ENCODE measurements around the gene CHRND. TPM values are rescaled to one million over a fixed set of nuclear protein-coding genes. Genes with fewer than 3 reads are reported as not detected.

CHRND gene
- total and polyA plus RNA-seq, 2 donors: 0.43 to 0.57 TPM

GRCh38 chr2:232522623-232523401, 3.1 kb upstream of the CHRND start:
- Histone ChIP-seq H3K27me3 (ENCODE audit: control insufficient read depth in 2 of 2, insufficient read depth in 1 of 2, low read length in 1 of 2) (peaks cover 50 to 90% of the 10 kb centered on the region in 2 donors), H3K27ac (ENCODE audit: low read depth in 1 of 2, low read length in 1 of 2) (no peak overlapping the region), H3K9me3 (ENCODE audit: control insufficient read depth in 2 of 2, insufficient read depth in 1 of 2, low read length in 1 of 2) (no peaks in the 10 kb centered on the region), H3K4me3 (ENCODE audit: low read length in 2 of 2) (no peak overlapping the region), H3K36me3 (ENCODE audit: control insufficient read depth in 2 of 2, insufficient read depth in 2 of 2, low read length in 1 of 2) (no peaks in the 10 kb centered on the region), H3K4me1 (ENCODE audit: control insufficient read depth in 2 of 2, insufficient read depth in 2 of 2, low read length in 2 of 2) (peaks cover 4 to 6% of the 10 kb centered on the region in 2 donors)
- WGBS: 26% methylated on average over 46 of the region's 46 CpGs
- no peak for DNase-seq (ENCODE audit: low read depth in 6 of 9, low spot score in 9 of 9)

- WGBS: 21% methylated on average over 16 of the region's 16 CpGs
- H3K27me3 ChIP-seq (ENCODE audit: control insufficient read depth in 2 of 2, insufficient read depth in 1 of 2, low read length in 1 of 2): peaks cover 50 to 92% of the 10 kb centered on the region in 2 donors
- H3K4me1 ChIP-seq (ENCODE audit: control insufficient read depth in 2 of 2, insufficient read depth in 2 of 2, low read length in 2 of 2): peaks cover 4 to 6% of the 10 kb centered on the region in 2 donors
- H3K9me3 ChIP-seq (ENCODE audit: control insufficient read depth in 2 of 2, insufficient read depth in 1 of 2, low read length in 1 of 2): no peaks in the 10 kb centered on the region
- no peak overlapping the region for H3K27ac ChIP-seq (ENCODE audit: low read depth in 1 of 2, low read length in 1 of 2)
- no peak for DNase-seq (ENCODE audit: low read depth in 6 of 9, low spot score in 9 of 9)
- no peak overlapping the region for H3K4me3 ChIP-seq (ENCODE audit: low read length in 2 of 2)
- no peaks in the 10 kb centered on the region for H3K36me3 ChIP-seq (ENCODE audit: control insufficient read depth in 2 of 2, insufficient read depth in 2 of 2, low read length in 1 of 2)
Measured at GRCh38 chr2:232523402-232523681, 2.6 kb upstream of the CHRND start.

GRCh38 chr2:232523682-232524597, 2.0 kb upstream of the CHRND start:
- Histone ChIP-seq H3K4me1 (ENCODE audit: control insufficient read depth in 2 of 2, insufficient read depth in 2 of 2, low read length in 2 of 2) (peaks cover 4 to 6% of the 10 kb centered on the region in 2 donors), H3K27me3 (ENCODE audit: control insufficient read depth in 2 of 2, insufficient read depth in 1 of 2, low read length in 1 of 2) (peaks cover 50 to 93% of the 10 kb centered on the region in 2 donors), H3K36me3 (ENCODE audit: control insufficient read depth in 2 of 2, insufficient read depth in 2 of 2, low read length in 1 of 2) (no peaks in the 10 kb centered on the region), H3K9me3 (ENCODE audit: control insufficient read depth in 2 of 2, insufficient read depth in 1 of 2, low read length in 1 of 2) (no peaks in the 10 kb centered on the region), H3K4me3 (ENCODE audit: low read length in 2 of 2) (peak overlapping the region in 1 of 2 donors; percentile 16), H3K27ac (ENCODE audit: low read depth in 1 of 2, low read length in 1 of 2) (no peak overlapping the region)
- 2% methylated on average over 75 of the region's 75 CpGs for WGBS
- DNase-seq (ENCODE audit: low read depth in 6 of 9, low spot score in 9 of 9): peak in 2 of 9 donors; percentile 21 to 33

- peaks cover 1 to 6% of the 10 kb centered on the region in 2 donors for H3K4me1 ChIP-seq (ENCODE audit: control insufficient read depth in 2 of 2, insufficient read depth in 2 of 2, low read length in 2 of 2)
- 73% methylated on average over 6 of the region's 6 CpGs for WGBS
- no peaks in the 10 kb centered on the region for H3K9me3 ChIP-seq (ENCODE audit: control insufficient read depth in 2 of 2, insufficient read depth in 1 of 2, low read length in 1 of 2)
- no peak overlapping the region for H3K27ac ChIP-seq (ENCODE audit: low read depth in 1 of 2, low read length in 1 of 2)
- H3K4me3 ChIP-seq (ENCODE audit: low read length in 2 of 2): no peak overlapping the region
- no peak for DNase-seq (ENCODE audit: low read depth in 6 of 9, low spot score in 9 of 9)
- peaks cover 50 to 87% of the 10 kb centered on the region in 2 donors for H3K27me3 ChIP-seq (ENCODE audit: control insufficient read depth in 2 of 2, insufficient read depth in 1 of 2, low read length in 1 of 2)
- H3K36me3 ChIP-seq (ENCODE audit: control insufficient read depth in 2 of 2, insufficient read depth in 2 of 2, low read length in 1 of 2): no peaks in the 10 kb centered on the region
Measured at GRCh38 chr2:232524771-232525170, 1.2 kb upstream of the CHRND start.

GRCh38 chr2:232525199-232525598, 761 bp upstream of the CHRND start:
- no peak for DNase-seq (ENCODE audit: low read depth in 6 of 9, low spot score in 9 of 9)
- 92% methylated on average over 14 of the region's 14 CpGs for WGBS
- Histone ChIP-seq H3K9me3 (ENCODE audit: control insufficient read depth in 2 of 2, insufficient read depth in 1 of 2, low read length in 1 of 2) (no peaks in the 10 kb centered on the region), H3K27me3 (ENCODE audit: control insufficient read depth in 2 of 2, insufficient read depth in 1 of 2, low read length in 1 of 2) (peaks cover 48 to 84% of the 10 kb centered on the region in 2 donors), H3K4me3 (ENCODE audit: low read length in 2 of 2) (no peak overlapping the region), H3K27ac (ENCODE audit: low read depth in 1 of 2, low read length in 1 of 2) (no peak overlapping the region), H3K36me3 (ENCODE audit: control insufficient read depth in 2 of 2, insufficient read depth in 2 of 2, low read length in 1 of 2) (no peaks in the 10 kb centered on the region), H3K4me1 (ENCODE audit: control insufficient read depth in 2 of 2, insufficient read depth in 2 of 2, low read length in 2 of 2) (peaks cover 0 to 6% of the 10 kb centered on the region in 2 donors)

GRCh38 chr2:232526372-232526941, 497 bp downstream of the CHRND start:
- Histone ChIP-seq H3K4me3 (ENCODE audit: low read length in 2 of 2) (no peak overlapping the region), H3K9me3 (ENCODE audit: control insufficient read depth in 2 of 2, insufficient read depth in 1 of 2, low read length in 1 of 2) (no peaks in the 10 kb centered on the region), H3K36me3 (ENCODE audit: control insufficient read depth in 2 of 2, insufficient read depth in 2 of 2, low read length in 1 of 2) (no peaks in the 10 kb centered on the region), H3K27ac (ENCODE audit: low read depth in 1 of 2, low read length in 1 of 2) (no peak overlapping the region), H3K27me3 (ENCODE audit: control insufficient read depth in 2 of 2, insufficient read depth in 1 of 2, low read length in 1 of 2) (peaks cover 48 to 75% of the 10 kb centered on the region in 2 donors), H3K4me1 (ENCODE audit: control insufficient read depth in 2 of 2, insufficient read depth in 2 of 2, low read length in 2 of 2) (peaks cover 0 to 6% of the 10 kb centered on the region in 2 donors)
- no peak for DNase-seq (ENCODE audit: low read depth in 6 of 9, low spot score in 9 of 9)
- WGBS: 90% methylated on average over 13 of the region's 13 CpGs

- no peaks in the 10 kb centered on the region for H3K4me1 ChIP-seq (ENCODE audit: control insufficient read depth in 2 of 2, insufficient read depth in 2 of 2, low read length in 2 of 2)
- 91% methylated on average over 6 of the region's 6 CpGs for WGBS
- no peaks in the 10 kb centered on the region for H3K9me3 ChIP-seq (ENCODE audit: control insufficient read depth in 2 of 2, insufficient read depth in 1 of 2, low read length in 1 of 2)
- no peak overlapping the region for H3K4me3 ChIP-seq (ENCODE audit: low read length in 2 of 2)
- no peak overlapping the region for H3K27ac ChIP-seq (ENCODE audit: low read depth in 1 of 2, low read length in 1 of 2)
- H3K36me3 ChIP-seq (ENCODE audit: control insufficient read depth in 2 of 2, insufficient read depth in 2 of 2, low read length in 1 of 2): no peaks in the 10 kb centered on the region
- DNase-seq (ENCODE audit: low read depth in 6 of 9, low spot score in 9 of 9): no peak
- H3K27me3 ChIP-seq (ENCODE audit: control insufficient read depth in 2 of 2, insufficient read depth in 1 of 2, low read length in 1 of 2): peaks cover 33 to 60% of the 10 kb centered on the region in 2 donors
Measured at GRCh38 chr2:232527905-232528470, 2.0 kb downstream of the CHRND start.

- Histone ChIP-seq H3K9me3 (ENCODE audit: control insufficient read depth in 2 of 2, insufficient read depth in 1 of 2, low read length in 1 of 2) (no peaks in the 10 kb centered on the region), H3K27me3 (ENCODE audit: control insufficient read depth in 2 of 2, insufficient read depth in 1 of 2, low read length in 1 of 2) (peaks cover 23 to 51% of the 10 kb centered on the region in 2 donors), H3K36me3 (ENCODE audit: control insufficient read depth in 2 of 2, insufficient read depth in 2 of 2, low read length in 1 of 2) (no peaks in the 10 kb centered on the region), H3K27ac (ENCODE audit: low read depth in 1 of 2, low read length in 1 of 2) (no peak overlapping the region), H3K4me1 (ENCODE audit: control insufficient read depth in 2 of 2, insufficient read depth in 2 of 2, low read length in 2 of 2) (no peaks in the 10 kb centered on the region), H3K4me3 (ENCODE audit: low read length in 2 of 2) (no peak overlapping the region)
- WGBS: 72% methylated on average over 11 of the region's 11 CpGs
- no peak for DNase-seq (ENCODE audit: low read depth in 6 of 9, low spot score in 9 of 9)
Measured at GRCh38 chr2:232528746-232529460, 2.9 kb downstream of the CHRND start.

Data from thymus (tissue), 11 donors.